ENCODE results near the gene REPS2.

REPS2 gene

GRCh38 chrX:17038681-17039161, 92.3 kb downstream of the REPS2 start:
- no peak for DNase-seq

DNA sequence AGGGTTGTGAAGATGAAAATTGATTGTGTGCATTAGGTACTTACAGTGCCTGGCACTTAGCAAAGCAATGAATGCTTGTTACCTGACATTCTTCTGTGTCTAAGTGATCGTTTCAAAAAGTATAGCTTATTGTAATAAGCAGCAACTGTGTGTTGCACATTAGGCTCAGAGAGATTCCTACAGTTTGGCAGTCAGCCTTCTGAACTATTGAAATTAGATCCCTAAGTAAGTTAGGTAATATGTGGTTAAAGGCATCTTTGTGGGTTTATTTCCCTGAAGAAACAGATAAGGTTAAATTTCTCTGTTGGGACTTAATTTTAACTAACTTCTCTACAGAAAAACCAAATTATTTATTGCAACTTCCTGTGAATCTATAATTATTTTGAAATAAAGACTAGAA, 93.4 kb downstream of the REPS2 start:
- no peak for DNase-seq

GRCh38 chrX:17040711-17041110, 94.3 kb downstream of the REPS2 start:
- no peak for DNase-seq

- DNase-seq: no peak
These were observed 95.6 kb downstream of the REPS2 start for GRCh38 chrX:17042037-17042436.

DNA sequence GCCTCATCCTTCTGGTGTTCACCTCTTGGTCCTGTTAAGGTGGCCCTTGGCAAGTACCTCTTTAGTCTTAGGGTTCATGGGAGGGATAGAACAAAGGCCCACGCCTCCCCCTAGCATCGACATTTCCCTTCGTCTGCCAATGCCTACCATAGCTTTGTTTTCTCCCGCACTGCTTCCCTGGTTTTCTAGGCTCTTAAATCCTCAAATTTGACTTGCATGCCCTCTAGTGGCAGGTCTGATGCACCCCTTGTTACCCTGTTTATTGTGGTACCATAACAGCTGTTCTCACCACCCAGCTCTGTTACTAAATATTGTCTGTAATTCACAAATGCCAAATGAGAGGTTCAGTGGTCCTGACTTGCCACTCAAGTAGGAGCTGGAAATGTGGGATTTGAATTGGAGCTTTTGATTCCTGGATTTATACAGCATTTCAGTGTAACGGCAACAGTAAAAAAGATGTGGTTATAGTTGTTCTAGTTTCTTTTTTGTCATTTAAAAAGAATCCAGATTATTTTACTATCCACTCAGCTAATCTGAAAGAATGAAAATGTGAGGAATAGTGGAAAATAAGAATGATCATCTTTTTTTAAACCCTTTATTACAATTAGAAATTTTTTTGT, 100.1 kb downstream of the REPS2 start:
- peak; percentile 65 for DNase-seq

DNA sequence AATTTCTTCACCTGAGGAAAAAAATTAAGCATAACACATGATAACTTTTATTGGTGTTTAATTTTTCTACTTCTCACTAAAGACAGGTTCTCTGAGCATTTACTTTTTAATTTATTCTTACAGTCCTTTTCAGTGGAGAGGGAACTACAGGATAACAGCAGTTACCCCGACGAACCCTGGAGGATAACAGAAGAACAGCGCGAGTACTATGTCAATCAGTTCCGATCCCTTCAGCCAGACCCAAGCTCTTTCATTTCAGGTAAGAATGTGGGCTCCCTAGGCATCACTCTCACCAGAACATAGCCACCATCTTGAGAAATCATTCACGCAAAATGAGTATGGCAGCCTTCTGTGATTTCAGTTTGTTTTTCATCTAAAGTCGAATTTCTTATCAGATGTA, 100.8 kb downstream of the REPS2 start:
- no peak for DNase-seq

GRCh38 chrX:17052210-17052609, 105.8 kb downstream of the REPS2 start:
- DNase-seq: no peak

GRCh38 chrX:17052793-17053192, 106.3 kb downstream of the REPS2 start:
- DNase-seq: no peak

- DNase-seq: no peak
These were observed 107.0 kb downstream of the REPS2 start for GRCh38 chrX:17053502-17053901.

- DNase-seq: no peak
These were observed 110.6 kb downstream of the REPS2 start for GRCh38 chrX:17056868-17057608.

GRCh38 chrX:17062065-17062464, 115.6 kb downstream of the REPS2 start:
- DNase-seq: no peak

- DNase-seq: no peak
These were observed 118.6 kb downstream of the REPS2 start for GRCh38 chrX:17065100-17065499.

DNA sequence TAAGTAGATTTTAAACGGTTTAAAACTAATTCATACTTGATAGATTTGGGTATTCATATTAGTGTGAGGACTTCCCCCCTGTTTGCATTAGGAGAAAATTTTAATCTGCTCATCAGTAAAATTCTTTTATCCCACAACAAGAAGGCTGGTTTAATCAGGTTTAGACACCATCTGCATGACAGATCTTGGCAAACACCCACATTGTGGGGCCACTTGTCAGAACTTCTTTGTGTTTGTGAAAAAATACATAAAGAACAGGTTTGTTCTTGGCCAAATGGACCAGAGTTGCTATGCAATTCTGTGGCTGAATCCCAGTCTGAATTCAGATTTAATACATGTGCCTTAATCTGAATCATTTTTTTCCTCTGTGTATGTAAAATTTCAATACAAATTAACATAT, 121.1 kb downstream of the REPS2 start:
- no peak for DNase-seq

DNA sequence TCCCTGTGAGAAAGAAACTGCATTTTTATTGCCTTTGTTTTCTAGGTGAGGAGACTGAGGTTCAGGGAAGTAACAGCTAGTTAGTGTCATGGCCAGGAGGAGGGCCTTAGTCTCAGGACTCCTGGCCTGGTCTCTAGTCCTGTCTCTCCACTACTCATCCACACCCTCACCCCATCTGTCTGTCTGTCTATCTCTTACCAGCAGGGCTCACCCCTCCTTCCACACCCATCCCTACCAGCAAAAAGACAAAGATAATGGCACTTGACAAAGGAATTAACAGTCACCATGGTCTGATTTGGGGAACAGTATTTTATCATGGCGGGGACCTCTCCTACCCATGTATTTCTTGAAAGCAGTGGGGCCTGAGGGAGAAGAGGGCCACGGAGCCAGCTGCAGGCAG, 125.8 kb downstream of the REPS2 start:
- DNase-seq: no peak

- no peak for DNase-seq
These were observed 126.3 kb downstream of the REPS2 start for GRCh38 chrX:17072721-17073230.

DNA sequence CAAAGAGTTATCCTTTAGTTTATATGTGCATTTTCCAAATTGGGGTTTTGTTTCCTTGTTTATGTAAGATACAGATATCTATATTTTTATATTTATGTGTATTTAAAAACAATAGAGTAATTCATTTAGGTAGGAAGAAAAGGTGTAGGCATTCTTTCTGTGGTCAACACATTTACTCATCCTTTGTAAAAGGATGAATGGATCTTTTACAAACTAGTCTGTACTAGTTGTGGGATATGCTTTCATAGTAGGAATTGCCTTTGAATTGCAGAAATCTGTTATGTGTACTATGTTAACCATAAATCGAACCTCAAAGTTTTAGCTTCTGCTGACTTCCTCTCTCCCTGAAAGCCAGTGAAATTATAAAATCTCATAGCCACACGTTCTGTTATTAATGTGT, 128.5 kb downstream of the REPS2 start:
- DNase-seq: no peak

DNA sequence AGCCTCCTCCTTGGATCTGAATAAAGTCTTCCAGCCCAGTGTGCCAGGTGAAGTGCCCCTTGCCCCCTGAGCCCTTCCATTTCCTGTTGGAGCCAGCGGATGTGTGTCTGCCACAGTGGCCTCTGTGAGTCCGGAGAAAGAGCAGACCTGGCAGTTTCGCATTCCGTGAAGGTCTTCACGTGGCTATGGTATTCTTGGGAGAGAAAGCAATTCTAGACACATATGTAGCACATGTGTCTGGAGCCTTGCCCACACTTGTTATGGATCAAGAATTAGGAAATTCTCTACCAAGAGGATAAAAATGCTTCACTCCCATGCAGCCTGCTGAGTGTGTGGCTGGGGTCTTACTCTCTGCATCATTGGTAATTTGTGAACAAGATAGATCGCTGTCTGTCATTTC, 130.9 kb downstream of the REPS2 start:
- no peak for DNase-seq

DNA sequence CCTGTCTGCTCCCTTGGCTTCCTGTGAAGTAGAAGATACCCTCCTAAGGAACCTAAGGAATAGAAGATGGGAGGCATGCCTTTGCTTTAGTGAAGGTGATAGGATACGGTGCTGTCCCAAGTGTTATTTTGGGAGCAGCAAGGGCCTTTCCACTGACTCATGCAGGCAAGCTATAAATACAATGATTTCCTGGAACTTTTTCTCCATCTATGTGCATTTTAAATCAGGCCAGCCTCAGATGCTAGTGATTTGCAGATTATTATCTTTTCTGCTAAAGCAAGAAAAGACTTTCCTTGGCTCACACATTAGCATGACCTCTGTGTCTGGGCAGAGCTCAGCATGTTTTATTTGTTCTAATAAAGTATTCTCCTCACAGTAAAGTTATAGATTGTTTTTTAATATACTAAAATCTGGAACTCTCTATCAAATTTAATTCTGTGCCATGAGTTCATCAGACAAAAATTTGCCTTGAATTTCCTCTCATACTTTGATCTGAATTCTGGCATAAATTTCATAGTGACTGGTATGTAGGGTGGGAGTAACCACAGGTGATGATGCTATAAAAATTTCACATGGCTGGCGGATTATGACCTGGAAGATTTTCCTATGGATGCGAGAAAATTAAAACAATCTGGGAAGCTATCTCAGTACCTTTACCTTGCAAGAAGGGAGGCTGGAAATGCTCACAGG, 131.7 kb downstream of the REPS2 start:
- no peak for DNase-seq

- no peak for DNase-seq
These were observed 135.1 kb downstream of the REPS2 start for GRCh38 chrX:17081511-17081910.

DNA sequence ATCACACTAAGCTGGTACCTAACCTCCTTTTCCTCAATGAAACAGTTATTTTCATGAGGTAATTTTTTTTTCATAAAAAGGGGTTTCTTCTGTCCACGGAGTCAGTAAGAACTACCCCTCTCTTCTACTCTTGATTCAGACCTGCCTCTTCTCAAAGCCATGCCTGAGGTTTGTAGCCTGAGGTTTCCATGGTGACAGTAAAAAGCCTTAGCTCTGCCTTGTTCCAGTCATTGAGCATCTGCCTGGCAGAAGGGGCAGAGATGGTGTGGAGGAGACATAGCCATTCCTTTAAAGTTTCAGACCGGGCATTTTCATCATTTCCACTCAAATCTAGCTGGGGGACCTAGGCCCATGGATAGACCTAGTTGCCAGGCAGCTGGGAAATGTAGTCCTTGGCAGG, 135.5 kb downstream of the REPS2 start:
- DNase-seq: no peak

GRCh38 chrX:17082831-17083230, 136.4 kb downstream of the REPS2 start:
- DNase-seq: no peak

- DNase-seq: no peak
These were observed 139.9 kb downstream of the REPS2 start for GRCh38 chrX:17086317-17086716.

- DNase-seq: no peak
These were observed 148.7 kb downstream of the REPS2 start for GRCh38 chrX:17095161-17095560.

Measured in activated effector memory CD4-positive, alpha-beta T cell treated with anti-CD3 and anti-CD28 coated beads, Interleukin-2, amount 50 U/mL, for 16 hours (primary cell).